Glomerular endothelial cell (primary cell): ENCODE measurements around the gene NLK. TPM values are rescaled to one million over a fixed set of nuclear protein-coding genes. Genes with fewer than 3 reads are reported as not detected.

Experiments used
- DNase-seq: peaks from one replicate; pipeline ENCODE4 v3.0.0-alpha.2; 2011; ENCODE audit warnings: low read depth, low spot score; ENCODE audit errors: extremely low read depth
- total RNA-seq: library from RNA; depleted of rRNA; stranded (reverse); fragments of >200 nt; gene quantifications from 2 replicates; pipeline ENCODE4 v1.2.3, GENCODE V29; 2015

Gene NLK
- total RNA-seq, 1 donor from 2014 or later: 40.8 TPM

DNA sequence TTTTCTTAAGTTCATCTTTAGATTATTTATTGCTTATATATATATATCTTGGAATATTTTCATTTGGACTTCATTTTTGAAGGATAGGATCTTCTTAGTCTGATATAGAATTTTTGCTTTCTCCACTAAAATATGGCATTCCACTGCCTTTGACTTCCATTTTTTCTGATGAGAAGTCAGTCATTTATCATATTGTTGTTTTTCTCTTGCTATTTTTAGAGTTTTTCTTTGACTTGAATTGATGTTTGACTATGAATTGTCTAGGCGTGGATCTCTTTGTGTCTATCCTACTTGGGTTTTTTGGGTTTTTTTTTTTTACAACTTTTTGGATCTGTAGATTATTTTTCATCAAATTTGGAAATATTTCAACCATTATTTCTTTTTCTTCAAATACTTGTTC lies 67.7 kb downstream of the NLK start:
- no peak for DNase-seq

DNA sequence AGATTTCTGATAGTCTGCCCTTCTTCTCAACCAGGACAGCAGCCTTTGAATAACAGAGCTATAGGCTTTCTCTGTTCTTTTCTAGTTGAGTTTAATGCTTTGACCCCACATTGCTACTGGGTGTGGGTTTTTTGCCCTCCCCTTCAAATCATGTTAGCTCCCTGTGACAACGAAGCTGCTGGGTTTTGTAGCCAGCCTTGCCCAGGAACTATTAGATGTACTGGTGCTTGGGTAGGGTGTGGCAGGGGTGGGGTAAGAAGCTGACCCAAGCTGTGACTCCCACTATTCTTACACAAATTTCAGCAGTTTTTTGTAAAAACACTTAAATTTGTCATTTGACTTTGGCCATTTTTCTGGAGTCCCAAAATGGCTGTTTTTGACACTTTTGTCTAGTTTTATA lies 69.7 kb downstream of the NLK start:
- DNase-seq: no peak

DNA sequence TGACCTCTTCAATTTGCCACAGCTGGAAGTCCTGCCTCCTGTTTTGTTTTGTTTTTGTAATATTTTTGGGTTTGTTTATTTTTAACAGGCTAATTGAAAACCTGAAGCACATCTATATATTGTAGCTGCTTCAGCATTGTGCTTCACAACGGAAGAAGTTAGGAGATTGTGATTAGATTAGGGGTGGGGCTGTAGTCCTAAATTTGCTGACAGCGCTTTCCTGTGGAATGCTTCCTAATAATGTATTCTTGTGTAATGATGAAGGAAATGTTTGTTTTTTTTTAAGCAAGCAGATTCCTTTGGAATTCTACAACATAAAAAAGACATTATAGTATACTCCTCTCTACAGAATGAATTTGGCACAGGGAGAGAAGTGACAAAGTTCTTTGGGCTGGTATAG lies 70.1 kb downstream of the NLK start:
- DNase-seq: no peak

DNA sequence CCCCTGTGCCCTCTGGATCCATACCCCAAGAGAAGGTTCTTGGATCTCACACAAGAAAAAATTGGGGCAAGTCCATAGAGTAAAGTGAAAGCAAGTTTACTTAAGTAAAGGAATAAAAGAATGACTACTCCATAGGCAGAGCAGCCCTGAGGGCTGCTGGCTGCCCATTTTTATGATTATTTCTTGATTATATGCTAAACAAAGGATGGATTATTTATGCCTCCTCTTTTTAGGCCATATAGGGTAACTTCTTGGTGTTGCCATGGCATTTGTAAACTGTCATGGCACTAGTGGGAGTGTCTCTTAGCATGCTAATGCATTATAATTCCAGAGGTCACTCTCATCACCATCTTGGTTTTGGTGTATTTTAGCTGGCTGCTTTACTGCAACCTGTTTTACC lies 70.8 kb downstream of the NLK start:
- DNase-seq: no peak

DNA sequence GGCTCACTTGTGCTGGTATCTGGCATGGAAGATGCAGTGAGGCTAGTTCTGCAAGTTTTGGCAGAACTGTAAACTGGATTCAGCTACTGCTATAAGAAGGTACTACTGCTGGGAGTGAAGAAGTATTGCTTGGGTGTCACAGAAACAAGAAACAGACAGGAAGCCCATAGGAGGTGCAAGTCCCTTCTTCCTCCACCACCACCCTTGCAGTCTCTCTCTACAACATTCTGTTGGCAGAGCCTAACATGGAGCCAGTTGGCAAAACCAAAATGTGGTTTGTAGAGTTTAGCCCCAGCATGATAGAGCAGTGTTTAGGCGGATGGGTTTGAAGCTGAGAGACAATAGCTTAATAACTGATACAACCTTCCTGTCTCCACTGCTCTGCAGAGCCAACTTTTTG lies 72.6 kb downstream of the NLK start:
- DNase-seq: no peak

DNA sequence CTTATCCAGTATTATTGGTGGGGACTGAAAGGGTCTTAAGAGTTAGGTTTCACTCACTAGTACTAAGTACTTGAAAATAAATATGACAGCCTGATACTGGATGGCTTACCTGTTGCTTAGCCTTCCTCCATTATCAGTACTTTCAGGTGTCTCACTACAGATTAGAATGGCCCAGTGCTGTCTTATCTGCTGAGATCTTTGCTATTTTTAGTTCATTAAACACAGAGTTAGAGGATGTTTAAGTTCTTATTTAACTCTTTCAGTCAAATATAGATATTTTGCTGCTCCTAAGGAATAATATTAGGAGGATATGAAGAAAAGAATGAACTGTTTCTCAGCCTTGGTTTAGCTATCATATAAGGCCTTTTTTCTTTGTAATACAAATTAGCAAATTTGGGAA lies 74.8 kb downstream of the NLK start:
- DNase-seq: no peak

DNA sequence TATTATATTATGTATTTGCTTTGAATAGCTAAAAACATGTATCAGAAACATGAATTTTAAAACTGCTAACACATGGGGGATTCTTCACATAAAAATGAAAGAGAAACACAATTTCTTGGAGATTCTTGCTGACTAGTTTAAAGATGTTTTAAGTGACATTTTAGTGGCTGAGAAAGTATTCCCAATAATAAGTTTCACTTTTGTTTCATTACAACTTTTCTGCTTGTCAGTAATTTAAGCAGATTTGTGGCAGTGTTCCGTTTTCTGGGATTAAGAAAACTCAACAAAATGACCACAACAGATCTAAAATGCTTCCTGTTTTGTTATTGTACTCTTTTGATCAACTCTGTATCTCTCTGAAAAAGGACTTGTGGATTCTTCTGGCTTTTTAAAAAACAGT lies 75.9 kb downstream of the NLK start:
- no peak for DNase-seq

DNA sequence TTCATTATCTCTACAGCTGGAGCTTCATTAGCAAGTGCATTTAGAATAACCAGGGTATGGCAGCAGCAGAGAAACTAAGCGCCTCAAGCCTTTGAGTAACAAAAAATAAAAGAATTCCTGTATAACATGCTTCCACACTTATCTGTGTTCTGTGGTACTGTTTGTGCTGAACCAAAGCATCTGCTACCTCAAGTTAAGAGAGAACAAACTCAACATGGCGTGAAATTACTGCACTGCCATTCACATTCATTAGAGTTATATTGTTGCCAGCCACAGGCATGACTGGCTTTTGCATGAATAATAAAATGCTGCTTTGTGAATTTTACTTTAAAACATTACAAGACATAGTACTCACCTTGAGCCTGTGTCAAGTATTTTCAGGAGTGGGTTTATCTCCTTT lies 76.6 kb downstream of the NLK start:
- no peak for DNase-seq

DNA sequence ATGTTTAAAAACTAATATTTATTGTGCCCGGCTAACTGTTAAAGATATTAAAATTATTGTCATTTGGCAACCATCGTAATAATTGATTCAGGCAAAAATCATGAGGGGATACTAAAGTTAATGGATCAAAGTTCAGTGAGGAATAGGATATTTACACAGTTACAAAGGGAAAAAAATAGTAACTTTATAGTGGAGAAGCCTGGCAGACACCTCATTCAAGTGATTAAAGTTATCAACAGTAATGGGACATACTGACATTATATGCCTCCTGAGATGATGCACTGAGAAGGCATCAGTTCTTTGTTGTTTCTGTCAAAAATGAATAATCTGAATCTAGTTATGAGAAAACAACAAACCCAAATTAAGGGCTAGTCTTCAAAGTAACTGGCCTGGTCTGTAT lies 77.1 kb downstream of the NLK start:
- DNase-seq: no peak

DNA sequence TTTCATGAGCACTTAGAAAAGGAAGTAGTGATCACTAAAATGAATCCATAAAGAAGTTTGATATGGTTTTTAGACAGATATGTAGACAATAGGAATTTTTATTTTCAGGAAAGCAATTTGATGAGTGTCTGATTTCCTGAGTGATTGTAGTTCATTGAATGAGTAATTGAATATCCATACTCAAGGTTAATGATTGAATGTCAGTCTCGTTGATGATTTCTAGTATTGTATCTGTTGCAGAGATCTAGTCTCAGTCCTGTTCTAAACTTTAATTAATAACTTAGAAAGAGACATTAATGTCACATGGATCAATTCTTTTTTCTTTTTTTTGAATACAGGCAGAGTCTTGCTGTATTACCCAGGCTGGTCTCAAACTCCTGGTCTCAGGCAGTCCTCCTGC lies 78.3 kb downstream of the NLK start:
- DNase-seq: no peak

DNA sequence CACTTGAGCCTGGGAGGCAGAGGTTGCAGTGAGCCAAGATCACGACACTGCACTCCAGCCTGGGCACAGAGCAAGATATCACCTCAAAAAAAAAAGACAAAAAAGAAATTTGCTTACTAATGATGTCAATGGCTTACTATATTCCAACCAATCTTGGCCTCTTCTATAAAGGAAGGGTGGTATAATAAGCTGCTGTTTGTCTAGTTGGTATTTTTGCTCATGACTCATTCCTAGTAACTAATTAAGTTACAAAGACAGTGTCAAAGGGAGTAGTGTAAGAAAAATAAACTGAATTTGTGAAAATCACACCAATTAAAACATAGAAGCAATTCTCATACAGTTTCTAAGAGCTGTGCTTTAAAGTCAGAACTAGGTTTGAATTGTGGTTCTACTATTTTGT lies 82.5 kb downstream of the NLK start:
- DNase-seq: no peak

DNA sequence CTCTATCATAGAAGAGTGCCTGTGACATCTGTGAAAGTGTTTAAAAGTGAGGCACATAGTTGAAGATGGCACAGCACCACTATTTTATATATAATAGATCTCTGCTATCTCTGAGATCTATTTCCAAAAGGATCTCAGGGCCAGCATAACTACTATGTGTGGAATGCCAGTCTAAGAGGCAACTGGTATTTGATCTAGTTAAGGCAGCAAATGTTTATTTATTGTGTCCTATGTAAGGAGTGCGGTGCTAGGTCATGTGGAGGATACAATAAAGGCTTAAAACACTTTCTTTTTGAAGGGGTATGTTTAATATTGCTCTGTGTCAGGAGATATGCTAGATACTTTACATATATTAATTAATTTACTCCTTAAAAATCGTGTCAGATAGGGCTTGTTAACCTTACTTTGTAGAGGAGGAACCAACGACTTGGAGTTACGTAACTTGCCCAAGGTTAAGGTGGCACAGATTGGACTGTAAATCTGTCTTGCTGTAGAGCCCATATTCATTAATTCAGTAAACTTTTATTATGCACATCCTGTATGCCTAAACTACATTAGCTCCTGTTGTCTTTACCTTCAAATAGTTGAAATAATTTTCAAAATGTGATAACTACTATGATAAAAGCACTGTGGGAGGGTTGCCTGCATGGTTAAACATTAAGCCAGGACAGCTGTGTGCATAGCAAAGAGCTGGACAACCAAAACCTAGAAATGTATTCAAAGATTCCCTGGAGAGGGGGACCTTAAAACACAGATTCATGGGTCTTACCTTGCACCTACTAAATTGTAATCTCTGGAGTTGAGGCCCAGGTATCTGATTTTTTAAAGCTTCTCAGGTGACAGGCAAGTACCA lies 83.3 kb downstream of the NLK start:
- DNase-seq: no peak

DNA sequence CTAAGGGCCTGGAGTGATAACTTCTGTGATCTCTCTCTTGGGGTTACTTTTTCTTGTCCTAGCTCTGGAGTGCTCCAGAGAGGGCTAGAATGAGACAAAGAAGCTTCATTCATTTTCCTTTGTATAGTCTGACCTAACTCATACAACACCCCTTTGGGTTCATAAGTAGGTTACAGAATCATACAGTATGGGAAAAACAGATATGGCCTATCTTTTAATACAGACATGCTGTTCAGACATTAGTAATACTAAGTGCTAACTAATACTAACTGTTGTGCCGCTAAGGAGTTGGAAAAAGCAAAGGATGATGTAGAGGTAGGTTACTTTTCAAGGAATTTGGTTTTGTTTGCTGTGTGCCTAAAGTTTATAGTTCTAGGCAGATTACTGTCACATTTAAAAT lies 84.7 kb downstream of the NLK start:
- DNase-seq: no peak

DNA sequence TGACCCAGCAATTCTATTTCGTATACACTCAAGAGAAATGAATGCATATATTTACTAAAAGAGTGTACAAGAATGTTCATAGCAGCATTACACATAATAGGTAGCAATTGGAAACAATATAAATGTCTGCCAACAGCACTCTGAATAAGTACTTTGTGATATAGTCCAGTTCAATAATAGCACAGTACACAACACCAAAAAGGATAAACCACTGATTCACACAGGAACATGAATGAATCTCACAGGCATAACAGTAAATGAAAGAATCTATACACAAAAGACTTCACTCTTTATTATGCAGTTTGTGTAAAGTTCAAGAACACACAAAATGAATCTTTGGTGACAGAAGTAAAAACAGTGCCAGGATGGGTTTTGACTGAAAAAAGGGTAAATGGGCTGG lies 86.3 kb downstream of the NLK start:
- no peak for DNase-seq

DNA sequence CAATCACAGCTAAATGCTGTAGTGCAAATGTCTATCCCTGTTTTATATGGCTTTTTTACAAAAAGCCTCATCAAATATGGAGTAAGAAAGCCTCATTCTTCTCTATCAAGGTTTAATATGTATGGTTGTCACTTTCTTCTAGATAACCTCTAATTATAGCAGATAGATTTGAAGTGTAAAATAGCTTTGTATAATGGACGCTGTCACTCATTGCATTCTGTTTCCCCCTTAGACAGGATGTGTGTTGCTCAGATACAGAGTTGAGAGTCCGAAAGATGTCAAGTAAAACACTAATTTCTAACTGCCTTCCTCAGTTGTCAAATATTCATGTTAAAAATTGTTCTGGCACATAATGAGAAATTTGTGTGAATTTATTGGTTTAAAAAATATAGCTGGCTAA lies 88.0 kb downstream of the NLK start:
- no peak for DNase-seq

DNA sequence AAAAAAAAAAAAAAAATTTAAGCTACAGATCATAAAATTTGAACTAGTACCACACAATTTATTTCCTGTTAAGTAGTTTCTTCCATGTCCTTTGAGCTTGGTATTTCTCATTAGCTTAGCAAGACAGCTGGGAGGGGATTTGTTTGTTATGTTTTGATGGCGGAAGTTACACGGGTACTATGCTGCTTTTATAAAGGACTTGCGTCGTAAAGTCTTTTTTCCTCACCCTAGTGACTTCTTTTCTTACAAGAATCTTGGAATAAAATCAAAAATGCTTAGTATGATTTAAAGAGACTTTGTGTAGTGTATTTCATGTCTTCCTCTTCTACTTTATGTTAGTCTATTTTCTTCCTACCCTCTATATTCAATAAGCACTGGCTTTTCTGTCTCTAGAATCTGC lies 89.1 kb downstream of the NLK start:
- DNase-seq: no peak

DNA sequence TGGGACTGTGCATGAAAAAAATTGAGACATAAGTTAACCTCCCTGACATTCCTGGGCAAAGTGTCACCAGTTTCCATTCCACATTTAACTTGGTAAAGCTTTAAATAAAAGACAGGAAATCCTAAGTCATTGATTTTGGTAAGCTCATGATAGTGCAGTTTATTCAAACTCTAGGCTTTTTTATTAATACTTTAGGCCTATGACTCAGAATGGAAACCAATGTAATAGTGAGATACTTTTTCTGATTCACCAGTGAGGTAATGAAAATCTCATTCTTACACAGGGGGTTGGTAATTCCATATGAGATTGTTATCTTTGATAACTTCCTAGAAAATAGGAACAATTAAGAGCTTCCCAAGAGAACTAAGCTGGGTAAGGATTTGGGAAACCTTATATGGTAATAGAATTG lies 91.1 kb downstream of the NLK start:
- peak; percentile 87 for DNase-seq

DNA sequence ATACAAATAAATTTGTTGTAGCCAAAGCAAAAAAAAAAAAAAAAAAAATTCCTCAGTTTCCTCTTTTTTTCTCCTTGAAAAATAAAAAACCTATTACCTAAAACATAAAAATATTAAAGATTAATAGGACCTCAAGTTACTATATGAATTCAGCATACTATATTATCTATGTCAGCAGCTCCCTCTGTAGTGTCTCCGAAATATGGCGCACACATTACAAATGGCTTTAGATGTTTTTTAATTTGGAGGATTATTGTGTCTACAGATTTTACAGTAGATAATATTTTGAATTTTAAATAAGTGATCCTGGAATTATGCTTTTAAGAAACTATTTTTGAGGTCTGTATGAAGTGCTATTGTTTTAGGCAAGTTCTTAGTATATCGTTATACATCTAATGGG lies 94.4 kb downstream of the NLK start:
- no peak for DNase-seq

DNA sequence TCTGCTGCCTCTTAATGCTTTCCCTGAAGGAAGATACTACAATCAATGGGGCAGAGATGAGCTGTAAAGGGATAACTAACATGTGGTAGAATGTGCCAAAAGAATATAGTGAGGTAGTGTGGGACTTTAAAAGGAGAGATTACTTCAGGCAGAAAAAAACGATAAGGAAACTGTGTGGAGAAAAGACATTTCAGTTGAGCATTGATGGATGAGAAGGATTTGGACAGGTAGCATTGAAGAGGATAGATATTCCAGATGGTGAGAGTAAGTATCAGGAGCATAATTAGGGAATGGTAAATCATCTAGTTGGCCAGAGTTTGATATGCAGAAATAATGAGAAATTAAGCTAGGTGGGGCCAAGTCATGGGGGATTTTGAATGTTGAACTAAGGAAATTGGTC lies 97.3 kb downstream of the NLK start:
- DNase-seq: no peak

DNA sequence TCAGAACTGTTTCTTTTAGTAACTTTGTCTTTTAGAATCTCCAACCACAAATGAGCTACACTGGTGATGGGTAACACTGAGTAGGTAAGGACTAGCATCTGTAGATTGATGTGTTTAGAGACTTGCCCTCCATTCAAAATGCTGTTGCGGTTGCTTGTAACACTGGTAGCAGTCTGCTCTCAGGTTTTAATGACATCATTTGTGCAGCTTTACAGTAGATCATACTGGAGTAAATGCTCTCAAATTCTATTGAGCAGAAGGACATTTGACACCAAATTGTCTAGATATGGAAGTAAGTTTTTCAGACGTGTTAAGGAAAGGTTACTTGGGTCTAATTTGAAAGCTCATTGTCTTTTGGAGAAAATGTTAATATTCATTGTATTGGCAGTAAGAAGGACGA lies 98.8 kb downstream of the NLK start:
- no peak for DNase-seq

DNA sequence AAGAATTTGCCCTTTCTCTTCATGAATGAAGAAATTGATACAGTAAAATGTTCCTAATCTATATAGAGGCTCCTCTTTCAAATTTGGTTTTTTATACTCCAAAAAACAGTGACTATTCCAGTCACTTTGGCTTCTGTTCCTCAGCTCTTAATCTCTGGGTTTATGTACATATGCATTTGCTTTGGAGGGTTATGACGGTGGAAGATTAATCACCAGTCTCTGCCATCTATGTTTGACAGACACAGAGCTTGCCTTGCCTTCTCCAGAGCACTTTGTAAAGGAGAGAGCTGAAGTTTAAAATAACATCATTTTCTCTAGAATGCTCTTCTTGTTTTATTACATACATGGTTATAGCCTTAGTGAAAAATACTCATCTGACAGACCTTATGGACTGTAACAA lies 99.3 kb downstream of the NLK start:
- no peak for DNase-seq

DNA sequence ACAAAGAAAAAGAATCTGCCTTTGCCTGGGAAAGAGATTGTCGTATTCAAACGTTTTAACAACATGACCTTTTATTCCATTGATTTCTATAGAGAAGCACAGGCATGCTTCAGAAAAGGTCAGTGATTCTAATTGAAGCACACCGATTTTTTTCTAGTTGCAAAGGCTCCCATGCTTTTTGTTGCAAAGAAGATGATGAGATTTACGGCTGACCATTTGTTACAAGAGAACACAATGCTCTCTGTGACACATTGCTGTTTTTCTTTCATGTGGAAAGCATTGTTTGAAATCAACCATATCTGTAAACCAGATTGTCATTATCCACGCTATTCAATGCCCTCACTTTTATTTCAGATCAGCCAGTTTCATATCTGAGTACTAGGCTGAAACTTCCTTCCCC lies 99.8 kb downstream of the NLK start:
- DNase-seq: no peak

DNA sequence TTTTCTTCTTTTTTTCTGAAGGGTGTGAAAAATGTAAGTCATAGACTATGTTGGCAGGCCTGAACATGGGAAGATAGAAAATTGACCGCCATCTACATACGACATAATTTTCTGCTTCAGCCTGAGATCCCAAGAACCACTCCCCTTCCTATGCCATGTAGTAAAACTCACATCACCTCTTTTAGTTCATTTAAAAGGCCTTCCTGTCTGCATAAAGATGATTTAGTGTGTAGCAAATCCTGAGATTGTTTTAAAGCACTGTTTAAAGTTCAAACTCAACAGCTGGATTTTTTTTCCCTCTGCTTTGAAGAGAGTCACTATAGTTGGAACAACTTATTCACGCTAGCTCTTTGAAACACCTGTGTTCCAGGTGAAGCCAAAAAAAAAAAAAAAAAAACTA lies 101.5 kb downstream of the NLK start:
- no peak for DNase-seq
